Ramos (cell line): ENCODE data around the gene CASZ1.

Source experiments
- in situ Hi-C: fragments of 300-500 bp; cut with MboI; formaldehyde crosslinking; loops from one replicate; pipeline ENCODE4 v1.14.3; 2022; ENCODE audit warnings: low sequenced_read_pairs; ENCODE audit not compliant: unreplicated experiment

CASZ1 gene

DNA sequence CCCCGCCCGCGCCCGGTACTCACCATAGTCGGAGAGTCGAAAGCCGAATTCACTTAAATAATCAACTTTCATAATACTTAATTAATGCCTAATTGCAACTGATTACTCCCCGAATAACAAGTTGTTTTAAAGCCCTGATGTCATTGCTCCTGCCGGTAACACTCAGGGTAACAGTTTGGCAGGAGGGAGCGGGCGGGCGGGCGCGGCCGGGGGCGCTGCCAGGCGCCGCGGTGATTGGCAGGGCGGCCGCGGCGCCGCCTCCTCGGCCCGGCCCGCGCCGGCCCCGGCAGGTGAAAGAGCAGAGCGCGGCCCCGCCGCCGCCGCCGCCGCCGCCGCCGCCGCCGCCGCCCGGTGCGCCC, 102.2 kb downstream of the CASZ1 start:
- in situ Hi-C loops: loop anchor here (25.0 kb wide), 1 partner anchor 168 kb away; no protein-coding TSS in a partner anchor

DNA sequence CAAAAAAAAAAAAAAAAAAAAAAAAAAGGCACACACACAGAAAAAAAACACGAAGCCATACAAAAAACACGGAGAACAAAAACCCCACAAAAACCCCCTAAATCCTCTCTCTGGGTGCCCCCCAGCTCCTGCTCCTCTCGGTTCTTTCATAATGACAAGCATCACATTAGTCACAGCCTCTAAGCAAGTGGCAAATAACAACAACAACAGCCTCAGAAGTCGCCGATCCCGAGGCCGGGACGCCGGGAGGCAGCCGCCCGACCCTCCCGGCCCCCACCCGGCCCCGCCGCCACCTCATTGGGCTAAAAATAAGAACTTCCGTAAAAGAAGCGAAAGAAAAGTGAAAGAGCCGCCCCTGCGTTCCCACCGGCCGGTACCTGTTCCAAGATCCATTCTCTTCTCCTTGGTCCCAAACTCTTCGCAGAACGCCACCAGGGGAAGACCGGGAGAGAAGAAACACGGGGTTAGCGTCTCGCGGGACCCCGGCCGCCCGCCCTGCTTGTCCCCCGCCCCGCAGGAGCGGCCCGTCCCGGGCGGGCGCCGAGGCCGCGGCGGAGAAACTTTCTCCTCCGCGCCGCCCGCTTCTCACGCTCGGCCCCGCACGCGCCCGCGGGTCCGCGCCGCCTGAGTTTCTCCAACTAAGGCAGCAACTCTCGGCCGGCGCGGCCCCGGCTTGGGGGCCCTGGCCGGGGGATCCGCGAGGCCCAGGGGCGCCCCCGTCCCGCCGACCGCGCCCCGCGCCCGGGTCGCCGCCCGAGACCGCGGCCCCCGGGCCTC, 102.8 kb downstream of the CASZ1 start:
- in situ Hi-C loops: loop anchor here (25.0 kb wide), 1 partner anchor 169 kb away; no protein-coding TSS in a partner anchor

DNA sequence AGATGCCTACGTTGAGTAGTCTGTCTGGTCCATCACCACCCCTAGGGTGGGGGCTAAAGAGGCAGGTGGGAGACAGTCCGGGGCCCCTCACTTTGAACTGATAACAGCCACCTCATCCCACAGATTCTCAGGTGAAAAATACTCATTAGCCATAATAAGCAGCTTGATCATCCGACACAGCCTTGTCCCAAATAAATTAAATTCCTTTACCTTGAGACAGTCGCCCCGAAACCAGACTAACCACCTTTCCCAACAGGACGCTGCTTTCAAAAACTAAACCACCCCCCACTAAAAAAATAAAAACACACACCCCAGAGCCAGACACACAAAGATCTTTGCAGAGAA, 103.3 kb downstream of the CASZ1 start:
- in situ Hi-C loops: loop anchor here (25.0 kb wide), 1 partner anchor 169 kb away; no protein-coding TSS in a partner anchor

DNA sequence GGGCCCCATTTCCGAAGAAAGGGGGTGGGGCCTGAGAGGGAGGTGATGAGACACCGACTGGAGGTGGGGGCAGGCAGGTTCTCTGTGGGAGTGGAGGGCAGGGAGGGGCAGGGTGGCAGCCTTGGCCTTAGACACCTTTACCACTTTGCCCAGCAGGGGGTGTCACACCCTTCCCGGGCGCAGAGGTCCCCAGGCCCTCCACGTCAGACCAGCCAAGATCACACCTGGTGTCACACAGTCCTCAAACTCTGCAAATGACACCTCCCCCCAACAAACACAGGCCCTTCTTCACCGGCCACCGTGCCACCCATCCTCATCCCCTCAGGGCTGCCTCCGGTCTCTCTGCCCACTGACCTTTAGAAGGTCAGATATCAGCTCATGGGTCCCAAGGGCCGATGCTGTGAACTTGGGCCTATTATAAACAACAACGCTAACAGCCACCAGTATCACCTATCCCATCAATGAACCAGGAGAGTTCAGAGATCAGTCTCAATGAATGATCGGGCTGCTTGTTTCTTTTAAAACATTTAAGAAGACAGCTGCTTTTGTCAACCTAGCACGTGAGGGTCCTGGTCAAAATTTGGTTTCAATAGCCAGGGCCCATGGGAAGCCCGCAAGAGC, 103.9 kb downstream of the CASZ1 start:
- in situ Hi-C loops: loop anchor here (25.0 kb wide), 1 partner anchor 170 kb away; no protein-coding TSS in a partner anchor

DNA sequence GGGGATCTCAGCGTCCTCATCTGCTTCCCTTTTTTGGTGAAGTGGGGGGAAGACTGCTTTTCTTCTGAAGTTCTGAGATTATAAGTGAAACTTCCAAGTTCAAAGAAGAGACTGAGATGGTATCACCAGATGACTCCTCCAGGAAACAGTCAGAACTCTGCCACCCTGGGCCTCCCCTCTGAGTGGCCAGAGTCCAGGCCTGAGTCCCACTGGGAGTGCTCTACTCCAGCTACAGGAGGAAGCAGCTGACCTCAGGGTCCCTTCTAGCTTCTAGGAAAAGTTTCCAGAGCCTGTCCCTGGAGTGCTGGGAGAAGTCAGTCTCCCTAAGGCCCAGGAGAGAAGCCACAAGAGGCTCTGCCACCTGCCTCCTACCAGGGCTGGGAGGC, 104.7 kb downstream of the CASZ1 start:
- in situ Hi-C loops: loop anchor here (25.0 kb wide), 1 partner anchor 171 kb away; no protein-coding TSS in a partner anchor

DNA sequence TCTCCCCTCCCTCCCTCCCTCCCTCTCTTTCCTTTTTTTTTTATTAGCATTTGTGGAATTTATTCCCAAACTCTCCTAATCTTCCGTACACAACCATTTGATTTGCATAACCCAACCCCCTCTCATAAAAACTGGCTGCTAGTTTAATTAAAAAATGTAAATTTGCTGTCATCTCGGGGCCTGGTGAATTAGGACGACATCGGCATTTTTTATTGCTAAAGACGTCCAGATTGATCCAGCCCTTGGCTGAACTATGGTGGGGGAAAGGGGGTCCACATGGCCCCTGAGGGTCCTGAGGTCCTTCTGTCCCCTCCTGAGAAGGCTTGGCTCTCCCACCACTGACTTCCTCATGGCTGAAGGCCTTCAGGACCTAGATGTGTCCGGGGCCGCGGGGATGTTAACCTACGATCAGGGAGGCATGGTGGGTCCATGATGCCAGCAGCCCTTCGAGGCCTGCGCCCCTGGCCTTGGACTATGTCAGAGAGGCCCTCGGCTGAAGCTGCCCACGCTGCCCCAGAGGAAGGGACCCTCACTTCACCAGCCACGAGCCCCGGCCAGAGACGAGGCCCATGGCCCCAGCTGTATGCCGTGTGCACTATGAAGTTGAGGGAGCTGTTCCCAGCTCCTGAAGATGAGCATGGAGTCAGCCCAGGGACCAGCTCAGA, 105.2 kb downstream of the CASZ1 start:
- in situ Hi-C loops: loop anchor here (25.0 kb wide), 1 partner anchor 171 kb away; no protein-coding TSS in a partner anchor

DNA sequence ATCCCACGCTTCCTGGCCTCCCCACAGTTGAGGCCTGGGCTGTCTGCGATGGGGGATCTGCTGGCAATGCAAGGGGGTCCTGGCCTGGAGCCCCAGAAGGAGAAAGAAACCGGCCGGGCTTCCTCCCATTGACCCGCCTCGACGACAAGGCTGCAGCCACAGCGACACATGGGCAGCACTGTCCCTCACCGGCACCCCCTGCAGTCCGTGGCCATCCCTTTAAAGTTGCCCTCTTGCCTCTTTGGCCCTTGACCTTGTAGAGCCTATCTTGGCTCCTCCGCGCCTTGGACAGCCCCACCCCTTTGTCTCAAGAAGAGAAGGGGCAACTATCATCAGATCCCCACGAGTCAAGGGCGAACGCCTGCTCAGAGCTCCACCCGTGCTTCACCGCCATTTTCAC, 106.0 kb downstream of the CASZ1 start:
- in situ Hi-C loops: loop anchor here (25.0 kb wide), 1 partner anchor 172 kb away; no protein-coding TSS in a partner anchor

DNA sequence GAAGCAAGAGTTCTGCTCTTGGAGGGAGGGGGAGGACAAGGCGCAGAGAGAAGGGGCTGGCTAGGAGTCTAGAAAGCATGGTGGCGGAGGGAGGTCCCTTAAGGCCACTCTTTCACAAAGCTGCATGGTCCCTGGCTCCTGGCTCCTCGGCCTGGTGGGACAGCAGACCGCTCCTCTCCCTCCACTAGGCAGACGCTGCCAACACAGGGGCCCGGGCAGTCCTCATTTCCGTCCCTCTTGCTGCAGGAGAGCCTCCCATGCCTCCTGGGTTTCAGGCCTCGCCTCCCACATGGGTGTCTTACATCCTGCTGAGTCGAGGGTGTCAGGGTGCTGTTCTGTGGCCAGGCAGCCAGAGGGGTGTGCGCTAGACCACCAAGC, 108.0 kb downstream of the CASZ1 start:
- in situ Hi-C loops: loop anchor here (25.0 kb wide), 1 partner anchor 174 kb away; no protein-coding TSS in a partner anchor

DNA sequence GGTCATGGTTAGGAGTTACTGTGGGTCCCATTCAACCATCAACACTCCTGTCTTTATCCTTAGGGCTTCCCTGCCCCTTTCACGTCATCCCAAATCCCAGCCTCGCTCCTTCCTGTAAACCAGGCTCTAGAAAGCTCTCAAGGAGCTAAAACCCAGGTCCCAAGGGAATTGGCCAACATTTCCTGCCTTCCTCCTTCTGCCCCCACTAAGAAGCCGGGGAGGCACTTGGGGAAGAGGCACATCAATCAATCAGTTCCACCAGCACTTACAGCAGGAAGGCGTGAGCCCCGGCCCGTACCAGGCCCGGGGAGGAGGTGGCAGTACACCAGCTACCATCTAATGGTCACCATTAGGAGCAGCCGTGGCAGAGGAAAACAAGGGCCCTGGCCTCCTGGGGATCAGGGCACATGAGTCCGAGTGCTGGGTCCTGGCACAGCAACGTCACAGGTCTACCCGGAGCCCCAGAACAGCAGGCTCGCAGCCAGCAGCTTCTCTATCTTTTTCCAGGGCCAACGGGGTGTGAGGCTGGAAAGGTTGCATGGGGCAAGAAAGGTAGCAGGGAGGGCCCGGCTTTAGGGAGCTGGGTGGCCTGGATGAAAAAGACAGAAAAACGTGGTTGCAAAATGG, 108.6 kb downstream of the CASZ1 start:
- in situ Hi-C loops: loop anchor here (25.0 kb wide), 1 partner anchor 174 kb away; no protein-coding TSS in a partner anchor

DNA sequence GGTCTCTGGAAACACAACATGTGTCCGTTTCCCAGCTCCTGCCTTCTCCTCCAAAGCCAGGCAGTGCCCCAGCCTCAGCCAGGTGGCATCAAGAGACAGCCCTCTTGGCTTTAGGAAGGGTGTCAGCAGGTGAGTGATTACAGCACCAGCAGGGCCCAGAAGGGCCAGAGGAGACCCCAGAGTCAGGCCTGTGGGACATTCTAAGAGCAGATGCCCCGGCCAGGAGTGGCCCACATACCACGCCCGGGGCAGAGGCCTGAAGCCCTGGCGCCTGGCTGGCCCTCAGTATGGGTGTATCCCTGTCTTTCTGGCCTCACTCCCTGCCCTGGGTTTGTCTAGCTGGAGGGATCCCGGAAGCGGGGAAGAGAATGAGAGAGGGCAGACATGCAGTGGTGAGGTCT, 109.2 kb downstream of the CASZ1 start:
- in situ Hi-C loops: loop anchor here (25.0 kb wide), 1 partner anchor 175 kb away; no protein-coding TSS in a partner anchor

DNA sequence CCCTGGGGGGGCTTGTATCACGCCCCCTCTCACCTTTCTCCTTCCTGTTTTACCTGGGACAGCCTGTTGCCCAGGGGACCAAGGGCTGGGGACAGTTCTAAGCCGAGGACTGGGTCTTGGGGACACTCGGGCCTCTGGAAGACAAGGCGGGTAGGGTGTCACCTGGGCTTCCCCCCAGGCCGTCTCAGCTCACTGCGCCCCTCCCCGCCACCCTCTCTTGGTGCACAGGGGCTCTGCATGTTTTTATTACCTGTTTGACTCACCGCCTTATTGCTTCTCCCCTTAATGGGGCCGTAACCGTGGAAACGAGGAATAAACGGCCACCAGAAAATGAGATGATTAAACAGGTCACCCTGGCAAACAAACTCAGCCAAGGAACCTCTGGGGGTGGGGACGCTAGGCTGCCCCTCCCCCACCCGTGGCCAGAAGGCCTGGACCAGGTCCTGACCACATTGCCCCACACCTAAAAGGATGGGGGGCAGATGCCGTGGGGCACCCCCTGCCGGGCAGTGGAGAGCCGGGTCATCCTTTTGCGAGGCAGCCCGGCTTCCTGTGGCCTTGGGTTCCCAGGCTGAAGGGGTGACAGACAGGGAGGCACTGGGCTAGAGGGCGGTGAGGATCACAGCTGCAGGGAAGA, 109.9 kb downstream of the CASZ1 start:
- in situ Hi-C loops: loop anchor here (25.0 kb wide), 1 partner anchor 176 kb away; no protein-coding TSS in a partner anchor

DNA sequence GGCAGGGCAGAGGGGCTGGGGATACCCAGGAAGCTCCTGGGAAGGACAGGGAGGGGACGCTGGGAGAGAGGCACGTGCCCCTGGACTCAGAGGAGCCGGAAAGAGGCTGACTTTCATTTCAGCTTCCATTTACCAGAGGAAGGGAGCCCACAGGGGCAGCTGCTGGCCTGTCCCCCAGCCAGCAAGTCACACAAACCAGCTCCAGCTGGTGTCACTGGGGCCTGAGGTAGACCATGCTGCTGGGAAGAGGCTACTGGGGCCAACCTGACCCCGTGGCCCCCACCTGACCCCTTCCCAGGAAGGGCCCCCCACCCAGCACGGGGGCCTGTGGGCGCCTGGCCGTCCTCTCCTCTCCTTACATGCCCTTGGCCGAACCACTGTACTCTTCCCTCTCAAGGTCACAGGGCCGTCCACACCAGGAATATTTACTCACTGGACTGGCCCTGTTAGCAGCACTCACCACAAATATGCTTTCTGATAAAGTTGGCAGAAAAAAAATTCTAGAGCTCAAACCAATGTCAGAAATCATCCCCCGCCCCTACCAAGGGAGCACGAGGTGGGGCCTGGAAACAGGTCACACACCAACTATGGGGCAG, 110.5 kb downstream of the CASZ1 start:
- in situ Hi-C loops: loop anchor here (25.0 kb wide), 1 partner anchor 176 kb away; no protein-coding TSS in a partner anchor

DNA sequence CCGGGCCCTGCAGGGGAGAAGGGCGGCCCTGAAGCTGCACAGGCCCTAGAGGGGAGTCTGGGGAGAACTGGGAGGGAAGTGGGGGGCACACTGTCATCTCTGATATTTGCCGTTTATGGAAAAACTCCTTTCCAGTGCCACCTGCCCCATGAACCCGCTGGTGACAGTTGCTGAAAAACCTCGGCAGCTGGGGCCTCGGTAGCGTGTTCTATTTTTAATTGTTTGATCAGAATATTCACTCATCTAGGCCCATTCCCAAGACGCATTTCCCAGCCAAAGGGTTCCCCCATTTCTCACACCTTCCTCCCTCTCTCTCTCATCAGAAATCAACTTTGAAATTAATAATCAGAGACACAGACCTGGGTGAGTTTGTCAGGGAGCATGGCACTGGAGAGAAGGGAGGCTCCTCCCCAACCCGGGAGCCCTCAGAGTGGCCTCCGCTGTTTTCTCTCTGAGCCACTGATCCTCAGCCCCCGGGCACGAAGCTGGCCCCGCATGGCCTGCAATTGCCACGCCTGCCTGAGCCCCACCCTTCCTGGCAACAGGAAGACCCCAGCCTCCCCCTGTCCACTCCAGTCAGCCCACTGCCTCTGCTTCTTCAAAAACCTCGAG, 111.1 kb downstream of the CASZ1 start:
- in situ Hi-C loops: loop anchor here (25.0 kb wide), 1 partner anchor 177 kb away; no protein-coding TSS in a partner anchor

DNA sequence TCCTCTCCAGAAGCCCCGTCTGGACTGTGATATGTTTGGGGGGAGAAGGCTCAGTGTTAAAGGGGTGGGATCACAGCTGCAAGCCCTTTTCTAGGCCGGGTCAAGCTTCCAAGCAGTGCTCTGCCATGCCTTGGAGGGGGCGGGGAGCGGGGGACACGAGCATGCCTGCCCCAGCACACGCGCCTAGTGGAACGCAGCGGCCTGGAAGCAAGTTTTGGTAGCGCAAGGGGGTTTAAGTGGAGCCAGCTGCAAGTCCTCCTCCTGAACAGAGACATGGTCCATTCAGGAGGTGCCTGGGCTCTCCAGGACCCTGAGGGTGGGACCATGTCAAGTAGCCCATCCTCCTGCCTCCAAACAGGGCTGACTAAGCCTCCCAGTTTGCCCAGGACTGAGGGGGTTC, 112.2 kb downstream of the CASZ1 start:
- in situ Hi-C loops: loop anchor here (25.0 kb wide), 1 partner anchor 178 kb away; no protein-coding TSS in a partner anchor

DNA sequence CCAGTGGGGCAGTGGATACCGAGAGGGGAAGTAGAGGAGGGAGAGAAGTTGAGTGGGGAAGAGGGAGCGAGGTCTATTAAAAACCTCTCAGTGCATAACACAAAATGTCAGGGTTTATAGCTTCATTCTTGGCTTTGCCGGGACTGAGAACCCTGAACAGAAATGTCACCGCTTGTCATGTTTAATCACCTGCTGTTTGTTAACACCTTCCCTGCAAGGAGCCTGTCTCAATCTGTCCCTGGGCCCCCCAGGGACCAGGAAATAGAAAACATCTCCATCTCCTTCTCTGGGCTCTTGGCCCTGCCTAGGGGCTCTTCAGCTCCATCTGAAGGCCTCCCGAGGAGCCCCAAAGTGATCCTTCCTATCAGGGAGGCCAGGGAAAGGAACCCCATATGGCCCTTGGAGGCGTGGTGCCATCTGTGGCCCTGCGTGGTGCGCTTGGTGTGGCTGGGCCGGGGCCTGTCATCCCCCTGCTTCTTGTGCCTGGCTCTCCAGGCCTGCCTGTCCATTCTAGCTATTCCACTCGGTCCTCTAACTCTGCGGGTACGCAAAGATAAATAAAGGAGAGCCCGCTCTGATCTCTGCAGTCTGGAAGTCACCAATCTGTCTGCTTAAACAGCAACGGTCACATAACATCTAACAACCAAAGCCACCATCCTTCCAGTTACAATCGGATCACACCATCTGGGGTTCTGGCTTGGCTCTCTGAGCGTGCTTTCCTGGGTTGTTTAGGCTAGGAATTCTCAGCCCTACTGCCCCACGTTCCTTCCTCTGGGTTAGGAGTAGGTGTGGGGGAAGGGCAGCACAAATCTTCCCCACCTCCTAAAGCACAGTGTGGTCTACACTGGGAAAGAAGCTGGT, 113.8 kb downstream of the CASZ1 start:
- in situ Hi-C loops: loop anchor here (25.0 kb wide), 1 partner anchor 180 kb away; no protein-coding TSS in a partner anchor

DNA sequence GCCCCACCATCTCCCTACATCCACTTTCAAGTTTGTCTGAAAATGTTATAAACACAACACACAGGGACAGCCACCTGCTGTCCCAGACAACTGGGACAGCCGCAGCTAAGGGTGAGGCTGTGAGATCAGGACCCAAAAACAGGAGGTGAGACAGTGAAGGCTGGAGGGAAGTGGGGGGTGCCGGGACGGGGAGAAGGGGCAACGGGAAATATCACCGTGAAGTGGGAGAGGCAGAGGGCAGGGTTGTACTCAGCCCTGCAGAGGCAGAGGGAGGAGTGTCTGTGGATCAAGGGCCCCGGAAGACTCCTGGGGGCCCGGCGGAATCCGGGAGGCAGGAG, 114.4 kb downstream of the CASZ1 start:
- in situ Hi-C loops: loop anchor here (25.0 kb wide), 1 partner anchor 180 kb away; no protein-coding TSS in a partner anchor

DNA sequence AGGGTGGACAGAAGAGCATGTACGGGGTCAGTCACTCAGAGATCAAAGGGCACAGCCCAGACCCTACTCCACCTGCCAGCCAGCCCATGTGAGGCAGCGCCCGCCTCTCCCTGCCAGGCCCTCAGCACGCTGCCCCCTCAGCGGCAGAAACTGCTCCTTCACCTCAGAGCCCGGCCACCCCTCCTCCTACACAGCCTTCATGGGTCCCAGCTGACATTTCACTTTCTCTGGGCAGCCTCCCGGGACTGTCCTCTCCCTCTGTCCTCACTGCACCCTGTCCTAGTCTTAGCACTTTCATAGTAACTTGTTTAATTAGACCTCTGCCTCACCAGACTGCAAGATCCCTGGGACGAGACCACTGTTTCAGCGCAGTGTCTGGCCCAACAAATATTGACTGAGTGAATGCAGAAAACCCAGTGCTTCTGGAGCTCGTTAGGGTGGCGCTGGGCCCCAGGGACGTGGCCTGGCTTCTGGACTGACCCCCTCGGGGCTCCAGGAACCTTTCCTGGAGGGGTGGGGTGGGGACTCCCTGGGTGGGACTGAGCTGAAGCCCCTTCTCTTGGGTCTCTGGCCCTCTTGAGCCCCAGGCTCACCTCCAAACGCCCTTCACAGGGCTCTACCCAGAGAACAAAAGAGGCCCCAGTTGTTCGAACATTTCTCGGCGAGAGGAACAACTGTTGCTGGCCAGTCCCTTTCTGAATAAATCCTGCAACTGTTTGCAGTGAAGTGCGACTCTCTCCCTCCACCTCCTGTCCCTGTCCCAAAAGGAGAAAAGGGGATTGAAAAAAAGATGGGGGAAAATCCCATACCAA, 114.9 kb downstream of the CASZ1 start:
- in situ Hi-C loops: loop anchor here (25.0 kb wide), 1 partner anchor 181 kb away; no protein-coding TSS in a partner anchor
